ENCODE data around the gene ADD2.

DNA sequence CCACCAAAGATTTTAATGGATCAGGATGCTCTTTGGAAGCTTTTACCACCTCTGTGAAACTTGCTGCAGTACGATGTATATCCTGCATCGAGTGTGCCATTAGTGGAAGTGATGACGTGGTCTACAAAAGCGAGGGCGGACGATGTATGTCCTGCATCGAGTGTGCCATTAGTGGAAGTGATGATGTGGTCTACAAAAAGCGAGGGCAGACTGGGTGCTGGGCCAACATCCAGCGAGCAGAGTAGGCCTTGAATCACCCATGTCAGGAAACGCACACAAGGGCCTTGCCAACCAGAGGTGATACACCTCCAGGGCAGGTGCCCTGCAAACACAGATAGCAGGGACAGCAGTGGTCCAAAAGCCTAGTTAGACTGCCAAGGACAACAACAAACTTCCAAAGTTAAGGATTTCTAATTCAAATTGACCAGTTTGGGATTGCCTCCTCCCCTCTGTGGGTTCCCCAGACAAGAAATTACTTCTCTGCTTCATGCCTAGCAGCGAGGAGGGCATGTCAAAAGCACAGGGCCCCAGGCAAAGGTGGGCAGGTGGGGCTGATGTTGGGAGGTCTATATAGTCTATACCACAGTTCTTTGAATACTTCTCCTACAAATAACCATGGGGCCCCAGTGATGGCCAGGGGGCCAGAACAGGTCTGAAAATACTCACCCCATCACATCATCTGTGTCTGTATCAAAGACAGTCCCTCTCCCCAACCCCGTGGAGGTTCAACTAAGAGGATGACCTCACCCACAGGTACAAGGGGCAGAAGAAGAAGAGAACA lies 70.2 kb downstream of the ADD2 start:
- TF ChIP-seq, protein P1, sequence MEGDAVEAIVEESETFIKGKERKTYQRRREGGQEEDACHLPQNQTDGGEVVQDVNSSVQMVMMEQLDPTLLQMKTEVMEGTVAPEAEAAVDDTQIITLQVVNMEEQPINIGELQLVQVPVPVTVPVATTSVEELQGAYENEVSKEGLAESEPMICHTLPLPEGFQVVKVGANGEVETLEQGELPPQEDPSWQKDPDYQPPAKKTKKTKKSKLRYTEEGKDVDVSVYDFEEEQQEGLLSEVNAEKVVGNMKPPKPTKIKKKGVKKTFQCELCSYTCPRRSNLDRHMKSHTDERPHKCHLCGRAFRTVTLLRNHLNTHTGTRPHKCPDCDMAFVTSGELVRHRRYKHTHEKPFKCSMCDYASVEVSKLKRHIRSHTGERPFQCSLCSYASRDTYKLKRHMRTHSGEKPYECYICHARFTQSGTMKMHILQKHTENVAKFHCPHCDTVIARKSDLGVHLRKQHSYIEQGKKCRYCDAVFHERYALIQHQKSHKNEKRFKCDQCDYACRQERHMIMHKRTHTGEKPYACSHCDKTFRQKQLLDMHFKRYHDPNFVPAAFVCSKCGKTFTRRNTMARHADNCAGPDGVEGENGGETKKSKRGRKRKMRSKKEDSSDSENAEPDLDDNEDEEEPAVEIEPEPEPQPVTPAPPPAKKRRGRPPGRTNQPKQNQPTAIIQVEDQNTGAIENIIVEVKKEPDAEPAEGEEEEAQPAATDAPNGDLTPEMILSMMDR (IDR thresholded peaks at IDR 0.05), result no peak
- TF ChIP-seq EZH2 (IDR thresholded peaks at IDR 0.05; ENCODE audit: borderline replicate concordance, insufficient read depth, low read depth, low read length, poor library complexity, severe bottlenecking), result no peak

All from B cell (primary cell).